Astrocyte (in vitro differentiated cells and primary cell): ENCODE measurements around the gene C18orf63. TPM values are rescaled to one million over a fixed set of nuclear protein-coding genes. Genes with fewer than 3 reads are reported as not detected.

Experiments used
- DNase-seq: peaks from one replicate; pipeline ENCODE4 v3.0.0-alpha.2; 2010; ENCODE audit warnings: low read depth
- FAIRE-seq: peaks from 2 replicates; lab custom pipeline; 2011; peaks lifted over from hg19 to GRCh38; lab: Jason Lieb, UNC
- H2AFZ ChIP-seq: 2 replicates; pipeline ENCODE4 v1.6.0; 2012; ENCODE audit warnings: low read depth, low read length, inconsistent platforms
- H3K27ac ChIP-seq: 2 replicates; pipeline ENCODE4 v1.5.1; 2011; ENCODE audit warnings: low read depth, low read length, inconsistent platforms
- H3K27me3 ChIP-seq: 2 replicates; pipeline ENCODE4 v1.6.0; 2011; ENCODE audit warnings: low read length, inconsistent platforms; ENCODE audit not compliant: insufficient read depth
- H3K36me3 ChIP-seq: 2 replicates; pipeline ENCODE4 v1.5.1; 2011; ENCODE audit warnings: low read length, inconsistent platforms; ENCODE audit not compliant: insufficient read depth
- H3K4me1 ChIP-seq: 2 replicates; pipeline ENCODE4 v1.5.1; 2011; ENCODE audit warnings: low read length, inconsistent platforms; ENCODE audit not compliant: insufficient read depth
- H3K4me2 ChIP-seq: 2 replicates; pipeline ENCODE4 v1.6.0; 2012; ENCODE audit warnings: low read length, inconsistent platforms
- H3K4me3 ChIP-seq: 2 replicates; pipeline ENCODE4 v1.5.1; 2011; ENCODE audit warnings: low read depth, mild to moderate bottlenecking, low read length, inconsistent platforms; ENCODE audit not compliant: insufficient read depth
- H3K79me2 ChIP-seq: 2 replicates; pipeline ENCODE4 v1.6.0; 2012; ENCODE audit warnings: mild to moderate bottlenecking, low read length, inconsistent platforms; ENCODE audit not compliant: insufficient read depth
- H3K9ac ChIP-seq: 2 replicates; pipeline ENCODE4 v1.6.0; 2012; ENCODE audit warnings: mild to moderate bottlenecking, low read length, inconsistent platforms
- H3K9me3 ChIP-seq: 2 replicates; pipeline ENCODE4 v1.5.1; 2012; ENCODE audit warnings: low read depth, mild to moderate bottlenecking, low read length, inconsistent platforms; ENCODE audit not compliant: insufficient read depth
- H4K20me1 ChIP-seq: 2 replicates; pipeline ENCODE4 v1.6.0; 2012; ENCODE audit warnings: low read length, inconsistent platforms; ENCODE audit not compliant: insufficient read depth
- H3K27ac Mint-ChIP-seq: one replicate; pipeline ENCODE4 v1.8.0; 2021; ENCODE audit warnings: mild to moderate bottlenecking, mixed read lengths; ENCODE audit not compliant: unreplicated experiment
- H3K27me3 Mint-ChIP-seq: one replicate; pipeline ENCODE4 v1.8.0; 2021; ENCODE audit warnings: low read depth, mixed read lengths; ENCODE audit not compliant: unreplicated experiment
- H3K36me3 Mint-ChIP-seq: one replicate; pipeline ENCODE4 v1.8.0; 2021; ENCODE audit warnings: low read depth, mixed read lengths; ENCODE audit not compliant: unreplicated experiment
- H3K4me1 Mint-ChIP-seq: one replicate; pipeline ENCODE4 v1.8.0; 2021; ENCODE audit warnings: low read depth, mixed read lengths; ENCODE audit not compliant: unreplicated experiment
- H3K4me3 Mint-ChIP-seq: one replicate; pipeline ENCODE4 v1.8.0; 2021; ENCODE audit warnings: mild to moderate bottlenecking, moderate library complexity, mixed read lengths; ENCODE audit not compliant: unreplicated experiment
- H3K9me3 Mint-ChIP-seq: one replicate; pipeline ENCODE4 v1.8.0; 2021; ENCODE audit warnings: mild to moderate bottlenecking, mixed read lengths; ENCODE audit not compliant: unreplicated experiment
- EZH2 ChIP-seq: IDR thresholded peaks from 2 replicates; pipeline ENCODE4 v1.6.1; 2012; ENCODE audit warnings: mild to moderate bottlenecking, low read length, inconsistent platforms; ENCODE audit not compliant: insufficient read depth
- total RNA-seq: library from RNA; stranded (reverse); gene quantifications from 2 replicates; pipeline ENCODE4 v1.2.1, GENCODE V29; 2021
- TF ChIP-seq, protein P1 (sequence below): IDR thresholded peaks from 2 replicates; pipeline ENCODE4 v1.5.1; 2011; ENCODE audit warnings: low read depth, mild to moderate bottlenecking, inconsistent platforms, low read length, moderate library complexity; ENCODE audit not compliant: insufficient read depth

C18orf63 gene
- total RNA-seq, 1 donor from 2014 or later, result not detected

DNA sequence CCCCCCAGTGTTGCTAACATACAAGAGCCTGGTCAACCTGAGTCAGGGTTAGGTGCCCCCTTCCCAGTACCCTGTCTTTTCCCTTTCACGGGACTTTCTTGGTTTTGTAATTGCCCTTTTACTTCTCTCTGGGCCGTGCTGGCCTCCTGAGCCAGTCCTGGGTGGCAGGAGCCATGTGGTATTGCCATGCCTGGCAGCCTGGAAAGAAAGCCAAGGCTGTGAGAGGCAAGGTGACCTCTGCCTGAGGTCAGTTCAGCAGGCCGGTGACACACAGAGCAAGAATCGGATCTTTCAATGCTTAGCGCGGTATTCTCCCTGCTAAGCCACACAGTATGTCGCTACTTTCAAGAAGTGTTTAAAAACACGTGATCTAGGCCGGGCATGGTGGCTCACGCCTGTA is 52.3 kb downstream of the C18orf63 start:
- H3K79me2 ChIP-seq, result no peaks in the 10 kb centered on the region
- H2AFZ ChIP-seq, result no peak overlapping the region
- TF ChIP-seq EZH2, result no peak
- TF ChIP-seq, protein P1, sequence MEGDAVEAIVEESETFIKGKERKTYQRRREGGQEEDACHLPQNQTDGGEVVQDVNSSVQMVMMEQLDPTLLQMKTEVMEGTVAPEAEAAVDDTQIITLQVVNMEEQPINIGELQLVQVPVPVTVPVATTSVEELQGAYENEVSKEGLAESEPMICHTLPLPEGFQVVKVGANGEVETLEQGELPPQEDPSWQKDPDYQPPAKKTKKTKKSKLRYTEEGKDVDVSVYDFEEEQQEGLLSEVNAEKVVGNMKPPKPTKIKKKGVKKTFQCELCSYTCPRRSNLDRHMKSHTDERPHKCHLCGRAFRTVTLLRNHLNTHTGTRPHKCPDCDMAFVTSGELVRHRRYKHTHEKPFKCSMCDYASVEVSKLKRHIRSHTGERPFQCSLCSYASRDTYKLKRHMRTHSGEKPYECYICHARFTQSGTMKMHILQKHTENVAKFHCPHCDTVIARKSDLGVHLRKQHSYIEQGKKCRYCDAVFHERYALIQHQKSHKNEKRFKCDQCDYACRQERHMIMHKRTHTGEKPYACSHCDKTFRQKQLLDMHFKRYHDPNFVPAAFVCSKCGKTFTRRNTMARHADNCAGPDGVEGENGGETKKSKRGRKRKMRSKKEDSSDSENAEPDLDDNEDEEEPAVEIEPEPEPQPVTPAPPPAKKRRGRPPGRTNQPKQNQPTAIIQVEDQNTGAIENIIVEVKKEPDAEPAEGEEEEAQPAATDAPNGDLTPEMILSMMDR, result no peak
- H4K20me1 ChIP-seq, result no peaks in the 10 kb centered on the region
- H3K27ac Mint-ChIP-seq, result no peak overlapping the region
- no peak overlapping the region for H3K4me2 ChIP-seq
- FAIRE-seq (no peak), DNase-seq (no peak)
- no peaks in the 10 kb centered on the region for H3K9me3 ChIP-seq
- no peaks in the 10 kb centered on the region for H3K9me3 Mint-ChIP-seq
- H3K4me1 ChIP-seq, result no peaks in the 10 kb centered on the region
- no peaks in the 10 kb centered on the region for H3K4me1 Mint-ChIP-seq
- H3K4me3 ChIP-seq, result no peak overlapping the region
- no peak overlapping the region for H3K27ac ChIP-seq
- no peak overlapping the region for H3K4me3 Mint-ChIP-seq
- H3K9ac ChIP-seq, result no peak overlapping the region
- no peaks in the 10 kb centered on the region for H3K36me3 ChIP-seq
- no peaks in the 10 kb centered on the region for H3K36me3 Mint-ChIP-seq
- peaks cover 3% of the 10 kb centered on the region for H3K27me3 ChIP-seq
- peaks cover 10% of the 10 kb centered on the region for H3K27me3 Mint-ChIP-seq

GRCh38 chr18:74368901-74369705 is 53.5 kb downstream of the C18orf63 start:
- Histone ChIP-seq H3K4me3 (no peak overlapping the region), H3K79me2 (no peaks in the 10 kb centered on the region), H4K20me1 (no peaks in the 10 kb centered on the region), H3K9ac (no peak overlapping the region), H3K27me3 (peaks cover 3% of the 10 kb centered on the region), H3K4me1 (no peaks in the 10 kb centered on the region), H3K27ac (no peak overlapping the region), H3K4me2 (no peak overlapping the region), H3K9me3 (no peaks in the 10 kb centered on the region), H2AFZ (no peak overlapping the region), H3K36me3 (no peaks in the 10 kb centered on the region)
- DNase-seq (no peak), FAIRE-seq (no peak)
- Mint-ChIP-seq H3K4me3 (no peak overlapping the region), H3K4me1 (no peaks in the 10 kb centered on the region), H3K27ac (no peak overlapping the region), H3K36me3 (no peaks in the 10 kb centered on the region), H3K27me3 (peaks cover 8% of the 10 kb centered on the region), H3K9me3 (no peaks in the 10 kb centered on the region)
- TF ChIP-seq EZH2, result no peak
- TF ChIP-seq, protein P1, result no peak

DNA sequence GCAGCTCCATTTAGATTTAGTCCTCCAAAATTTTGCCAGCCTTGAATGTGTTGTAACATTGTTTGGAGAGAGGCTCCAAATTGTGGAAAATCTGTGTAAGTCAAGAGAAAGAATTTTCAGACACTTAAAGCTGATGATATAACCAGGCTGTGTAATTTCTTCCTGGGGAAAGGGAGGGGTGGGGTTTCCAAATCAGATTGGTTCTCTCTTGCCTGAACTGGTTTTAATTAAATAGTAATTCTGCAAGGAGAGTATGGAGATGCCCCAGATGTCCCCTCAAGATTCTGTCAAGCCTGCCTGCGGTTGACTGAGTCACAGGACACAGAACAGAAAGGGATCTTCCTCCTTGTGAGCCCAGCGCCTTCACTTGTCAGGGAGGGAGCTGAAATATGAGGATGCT is 54.5 kb downstream of the C18orf63 start:
- Histone ChIP-seq H3K27me3 (peaks cover 3% of the 10 kb centered on the region), H3K9ac (no peak overlapping the region), H3K9me3 (no peaks in the 10 kb centered on the region), H4K20me1 (no peaks in the 10 kb centered on the region), H3K4me1 (no peaks in the 10 kb centered on the region), H3K27ac (no peak overlapping the region), H2AFZ (no peak overlapping the region), H3K4me2 (no peak overlapping the region), H3K4me3 (no peak overlapping the region), H3K79me2 (no peaks in the 10 kb centered on the region), H3K36me3 (no peaks in the 10 kb centered on the region)
- TF ChIP-seq EZH2, result no peak
- TF ChIP-seq, protein P1, result no peak
- Mint-ChIP-seq H3K27ac (no peak overlapping the region), H3K27me3 (peaks cover 8% of the 10 kb centered on the region), H3K4me3 (no peak overlapping the region), H3K9me3 (no peaks in the 10 kb centered on the region), H3K4me1 (no peaks in the 10 kb centered on the region), H3K36me3 (no peaks in the 10 kb centered on the region)
- DNase-seq (no peak), FAIRE-seq (no peak)
